Measurements from ENCODE around the gene SHISAL1. TPM values are rescaled to one million over a fixed set of nuclear protein-coding genes. Genes with fewer than 3 reads are reported as not detected.

The SHISAL1 gene
- polyA plus RNA-seq, 1 donor (not counting 4 experiments of a cell fraction or from before 2014, with no cell fraction given): 0.24 TPM

DNA sequence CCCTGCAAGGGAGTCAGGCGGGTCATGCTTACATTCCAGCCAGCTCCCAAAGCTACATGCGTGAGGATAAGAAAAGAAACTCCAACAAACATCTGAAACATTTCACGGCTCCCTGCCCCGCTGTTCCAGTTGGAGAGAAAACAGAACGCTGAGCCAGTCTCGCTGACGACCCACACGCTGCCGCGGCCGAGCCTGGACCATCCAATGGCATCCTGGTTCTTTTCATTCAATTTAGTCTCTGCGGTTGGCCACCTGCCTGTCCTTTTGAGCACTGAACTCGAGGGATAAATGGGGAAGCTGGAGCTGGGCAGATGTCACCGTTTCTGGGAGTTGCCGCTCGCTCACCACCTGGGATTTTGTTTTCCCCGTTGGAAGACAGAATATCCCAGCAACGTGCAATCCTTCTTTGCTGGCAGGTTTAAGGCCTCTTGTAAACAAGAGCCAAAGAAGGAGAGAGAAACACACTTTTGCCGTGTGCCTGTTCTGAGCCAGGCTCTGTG lies 45.3 kb upstream of the SHISAL1 start:
- no peak for FAIRE-seq
- H3K4me2 ChIP-seq (ENCODE audit: control insufficient read depth, extremely low read depth, insufficient read depth, low read depth, low read length): no peak overlapping the region
- no peak overlapping the region for H2AFZ ChIP-seq (ENCODE audit: control insufficient read depth, low read length)

DNA sequence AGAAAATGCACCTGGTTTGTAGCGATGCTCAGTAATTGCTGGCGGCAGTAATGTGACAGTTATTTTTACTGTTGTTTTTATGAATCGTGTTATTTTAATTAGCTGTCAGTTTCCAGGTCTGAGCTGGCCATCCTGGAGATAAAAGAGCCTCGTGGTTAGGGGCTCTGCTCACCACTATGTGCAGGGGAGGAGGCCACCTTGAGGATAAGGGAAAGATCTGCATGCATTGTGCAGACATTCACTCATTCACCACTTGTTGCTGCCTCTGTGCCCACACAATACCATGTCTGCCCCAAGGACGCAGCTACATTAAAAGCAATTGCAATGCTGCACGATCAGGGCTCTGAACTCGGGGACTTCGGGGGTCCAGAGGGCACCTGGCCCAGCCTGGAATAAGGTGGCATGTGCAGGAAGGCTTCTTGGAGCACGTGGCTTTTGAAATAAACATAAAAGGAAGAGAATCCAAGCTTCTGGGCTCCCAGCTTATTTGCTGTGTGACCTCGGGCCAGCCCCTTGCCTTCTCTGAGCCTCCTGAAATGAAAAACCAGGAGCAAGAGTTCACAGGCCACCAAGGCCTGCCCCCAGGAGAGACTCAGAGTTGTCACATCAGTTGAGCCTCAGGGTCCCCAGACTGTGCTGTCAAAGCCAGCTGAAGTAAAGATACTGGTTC lies 44.7 kb upstream of the SHISAL1 start:
- TF ChIP-seq, protein P1, sequence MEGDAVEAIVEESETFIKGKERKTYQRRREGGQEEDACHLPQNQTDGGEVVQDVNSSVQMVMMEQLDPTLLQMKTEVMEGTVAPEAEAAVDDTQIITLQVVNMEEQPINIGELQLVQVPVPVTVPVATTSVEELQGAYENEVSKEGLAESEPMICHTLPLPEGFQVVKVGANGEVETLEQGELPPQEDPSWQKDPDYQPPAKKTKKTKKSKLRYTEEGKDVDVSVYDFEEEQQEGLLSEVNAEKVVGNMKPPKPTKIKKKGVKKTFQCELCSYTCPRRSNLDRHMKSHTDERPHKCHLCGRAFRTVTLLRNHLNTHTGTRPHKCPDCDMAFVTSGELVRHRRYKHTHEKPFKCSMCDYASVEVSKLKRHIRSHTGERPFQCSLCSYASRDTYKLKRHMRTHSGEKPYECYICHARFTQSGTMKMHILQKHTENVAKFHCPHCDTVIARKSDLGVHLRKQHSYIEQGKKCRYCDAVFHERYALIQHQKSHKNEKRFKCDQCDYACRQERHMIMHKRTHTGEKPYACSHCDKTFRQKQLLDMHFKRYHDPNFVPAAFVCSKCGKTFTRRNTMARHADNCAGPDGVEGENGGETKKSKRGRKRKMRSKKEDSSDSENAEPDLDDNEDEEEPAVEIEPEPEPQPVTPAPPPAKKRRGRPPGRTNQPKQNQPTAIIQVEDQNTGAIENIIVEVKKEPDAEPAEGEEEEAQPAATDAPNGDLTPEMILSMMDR (optimal IDR thresholded peaks at IDR 0.05 in 1 of 3, IDR thresholded peaks at IDR 0.05 in 1 of 3, conservative IDR thresholded peaks at IDR 0.05 in 1 of 3; ENCODE audit: extremely low read depth in 1 of 3, insufficient read depth in 2 of 3, low read length in 3 of 3): peak in 2 of 3 experiments; percentile 13 to 32
- TF ChIP-seq EZH2 (IDR thresholded peaks at IDR 0.05; ENCODE audit: low read length): no peak
- no peak overlapping the region for H2AFZ ChIP-seq (ENCODE audit: control insufficient read depth, low read length)
- DNase-seq (ENCODE audit: low read depth, low spot score) (no peak), FAIRE-seq (no peak)
- dilution Hi-C loops (cut with MboI; ENCODE audit: extremely low pct_ligation_motif_present, low sequenced_read_pairs): no loop called here
- no peak overlapping the region for H3K27ac ChIP-seq (ENCODE audit: control insufficient read depth, insufficient read depth, low read length)
- H3K4me2 ChIP-seq (ENCODE audit: control insufficient read depth, extremely low read depth, insufficient read depth, low read depth, low read length): no peak overlapping the region
- H3K4me1 ChIP-seq (ENCODE audit: control insufficient read depth, extremely low read depth, insufficient read depth, low read length): peaks cover 29% of the 10 kb centered on the region
- H3K4me3 ChIP-seq (ENCODE audit: control insufficient read depth in 2 of 3, extremely low read depth in 1 of 3, insufficient read depth in 2 of 3, low read depth in 1 of 3, low read length in 3 of 3): no peak overlapping the region
- H3K79me2 ChIP-seq (ENCODE audit: control insufficient read depth, insufficient read depth, low read length): no peaks in the 10 kb centered on the region
- peaks cover 6% of the 10 kb centered on the region for H3K27me3 ChIP-seq (ENCODE audit: control insufficient read depth, extremely low read depth, insufficient read depth, low read length)
- no peaks in the 10 kb centered on the region for H3K36me3 ChIP-seq (ENCODE audit: control insufficient read depth in 2 of 2, extremely low read depth in 1 of 2, insufficient read depth in 2 of 2, low read length in 2 of 2)
- H4K20me1 ChIP-seq (ENCODE audit: control insufficient read depth, extremely low read depth, insufficient read depth, low read length): no peaks in the 10 kb centered on the region
- no peaks in the 10 kb centered on the region for H3K9me3 ChIP-seq (ENCODE audit: control insufficient read depth, low read depth, low read length)
- no peak overlapping the region for H3K9ac ChIP-seq (ENCODE audit: control insufficient read depth, extremely low read depth, insufficient read depth, low read length)
- no peaks in the 10 kb centered on the region for H3K9me1 ChIP-seq (ENCODE audit: control insufficient read depth, extremely low read depth, insufficient read depth, low read length)

More for the DNA sequence above, 45.3 kb upstream of the SHISAL1 start:
- peaks cover 35% of the 10 kb centered on the region for H3K4me1 ChIP-seq (ENCODE audit: control insufficient read depth, extremely low read depth, insufficient read depth, low read length)
- H3K9me1 ChIP-seq (ENCODE audit: control insufficient read depth, extremely low read depth, insufficient read depth, low read length): no peaks in the 10 kb centered on the region
- H3K27ac ChIP-seq (ENCODE audit: control insufficient read depth, insufficient read depth, low read length): no peak overlapping the region
- H3K36me3 ChIP-seq (ENCODE audit: control insufficient read depth in 2 of 2, extremely low read depth in 1 of 2, insufficient read depth in 2 of 2, low read length in 2 of 2): no peaks in the 10 kb centered on the region
- peaks cover 5% of the 10 kb centered on the region for H3K27me3 ChIP-seq (ENCODE audit: control insufficient read depth, extremely low read depth, insufficient read depth, low read length)
- no peaks in the 10 kb centered on the region for H4K20me1 ChIP-seq (ENCODE audit: control insufficient read depth, extremely low read depth, insufficient read depth, low read length)
- dilution Hi-C loops (cut with MboI; ENCODE audit: extremely low pct_ligation_motif_present, low sequenced_read_pairs): no loop called here
- no peak overlapping the region for H3K9ac ChIP-seq (ENCODE audit: control insufficient read depth, extremely low read depth, insufficient read depth, low read length)
- H3K79me2 ChIP-seq (ENCODE audit: control insufficient read depth, insufficient read depth, low read length): no peaks in the 10 kb centered on the region
- TF ChIP-seq, protein P1 (optimal IDR thresholded peaks at IDR 0.05 in 1 of 3, IDR thresholded peaks at IDR 0.05 in 1 of 3, conservative IDR thresholded peaks at IDR 0.05 in 1 of 3; ENCODE audit: extremely low read depth in 1 of 3, insufficient read depth in 2 of 3, low read length in 3 of 3): no peak
- no peak for TF ChIP-seq EZH2 (IDR thresholded peaks at IDR 0.05; ENCODE audit: low read length)
- no peaks in the 10 kb centered on the region for H3K9me3 ChIP-seq (ENCODE audit: control insufficient read depth, low read depth, low read length)
- no peak for DNase-seq (ENCODE audit: low read depth, low spot score)
- H3K4me3 ChIP-seq (ENCODE audit: control insufficient read depth in 2 of 3, extremely low read depth in 1 of 3, insufficient read depth in 2 of 3, low read depth in 1 of 3, low read length in 3 of 3): no peak overlapping the region
